ENCODE results near the gene CUTC.

CUTC gene

GRCh38 chr10:99784016-99784726 is 52.1 kb downstream of the CUTC start:
- no peak for DNase-seq (ENCODE audit: low spot score)

GRCh38 chr10:99784727-99785441 is 52.9 kb downstream of the CUTC start:
- DNase-seq (ENCODE audit: low spot score), result no peak

- no peak for DNase-seq (ENCODE audit: low spot score)
These were observed 53.6 kb downstream of the CUTC start for GRCh38 chr10:99785646-99786045.

- no peak for DNase-seq (ENCODE audit: low spot score)
These were observed 55.3 kb downstream of the CUTC start for GRCh38 chr10:99787311-99787710.

GRCh38 chr10:99787782-99788445 is 55.9 kb downstream of the CUTC start:
- no peak for DNase-seq (ENCODE audit: low spot score)

GRCh38 chr10:99788598-99789256 is 56.7 kb downstream of the CUTC start:
- DNase-seq (ENCODE audit: low spot score), result no peak

- no peak for DNase-seq (ENCODE audit: low spot score)
These were observed 59.8 kb downstream of the CUTC start for GRCh38 chr10:99791831-99792230.

GRCh38 chr10:99793819-99794218 is 61.8 kb downstream of the CUTC start:
- DNase-seq (ENCODE audit: low spot score), result no peak

- no peak for DNase-seq (ENCODE audit: low spot score)
These were observed 64.9 kb downstream of the CUTC start for GRCh38 chr10:99796928-99797327.

GRCh38 chr10:99798031-99798430 is 66.0 kb downstream of the CUTC start:
- DNase-seq (ENCODE audit: low spot score), result no peak

- no peak for DNase-seq (ENCODE audit: low spot score)
These were observed 66.9 kb downstream of the CUTC start for GRCh38 chr10:99798920-99799319.

- DNase-seq (ENCODE audit: low spot score), result no peak
These were observed 67.6 kb downstream of the CUTC start for GRCh38 chr10:99799613-99800012.

- no peak for DNase-seq (ENCODE audit: low spot score)
These were observed 72.4 kb downstream of the CUTC start for GRCh38 chr10:99804471-99804870.

GRCh38 chr10:99805190-99805589 is 73.2 kb downstream of the CUTC start:
- no peak for DNase-seq (ENCODE audit: low spot score)
